Gastroesophageal sphincter (tissue), 4 donors: ENCODE measurements around the gene MIER1. TPM values are rescaled to one million over a fixed set of nuclear protein-coding genes. Genes with fewer than 3 reads are reported as not detected.

ENCODE experiments used
- ATAC-seq: fragments of 150-250 bp; one replicate; pipeline ENCODE4 v1.9.1; 2016; ENCODE audit warnings: mild to moderate bottlenecking, moderate library complexity
- H3K27ac ChIP-seq, 4 donors: fragments of 200-600 bp; sonication (generic) in 3 of 4; 1 replicate in 3 of 4; 2 replicates in 1 of 4; pipeline ENCODE4 v1.5.1; 2016 to 2019
- H3K27me3 ChIP-seq: fragments of 200-600 bp; sonication (generic); one replicate; pipeline ENCODE4 v1.5.1; 2019
- H3K36me3 ChIP-seq, 2 donors: fragments of 200-600 bp; sonication (generic); one replicate each; pipeline ENCODE4 v1.5.1; 2019; ENCODE audit warnings: control low read depth in 1 of 2
- H3K4me1 ChIP-seq, 3 donors: fragments of 200-600 bp; sonication (generic); 1 replicate in 2 of 3; 2 replicates in 1 of 3; pipeline ENCODE4 v1.5.1; 2016 to 2019; ENCODE audit warnings: control low read depth in 2 of 3
- H3K4me3 ChIP-seq, 2 donors: fragments of 200-600 bp; sonication (generic); one replicate each; pipeline ENCODE4 v1.5.1; 2019; ENCODE audit warnings: mild to moderate bottlenecking in 1 of 2, moderate library complexity in 1 of 2
- H3K9me3 ChIP-seq, 3 donors: fragments of 200-600 bp; sonication (generic); one replicate each; pipeline ENCODE4 v1.5.1; 2017 to 2019; ENCODE audit warnings: control low read depth in 2 of 3
- CTCF ChIP-seq, 4 experiments: fragments of 200-600 bp in 2 of 4; fragments of 450-650 bp in 2 of 4; sonication (generic) in 1 of 4; IDR thresholded peaks; one replicate each; pipeline ENCODE4 v1.5.1; 2017 to 2019; ENCODE audit warnings: antibody characterized with exemption in 4 of 4, mild to moderate bottlenecking in 2 of 4, moderate library complexity in 2 of 4
- EP300 ChIP-seq: sonication (generic); formaldehyde crosslinking; IDR thresholded peaks from one replicate; pipeline ENCODE4 v1.6.1; 2017; ENCODE audit warnings: antibody characterized with exemption, mild to moderate bottlenecking
- POLR2A ChIP-seq, 2 donors: fragments of 450-650 bp; IDR thresholded peaks; one replicate each; pipeline ENCODE4 v1.6.1; 2017; ENCODE audit warnings: antibody characterized with exemption in 2 of 2, mild to moderate bottlenecking in 2 of 2, moderate library complexity in 1 of 2
- POLR2AphosphoS5 ChIP-seq: sonication (generic); formaldehyde crosslinking; IDR thresholded peaks from one replicate; pipeline ENCODE4 v1.6.1; 2017; ENCODE audit warnings: antibody characterized with exemption
- WGBS, 2 donors: methylation state at CpG; one replicate each; pipeline ENCODE4 v1.1.5; 2018; ENCODE audit warnings: low coverage in 1 of 2; 5-methylcytosine and 5-hydroxymethylcytosine counted together
- total RNA-seq, 4 donors: library from RNA; depleted of rRNA; stranded (reverse); fragments of >200 nt; gene quantifications; one replicate each; pipeline ENCODE4 v1.1.0, GENCODE V29; 2016

Gene MIER1
- total RNA-seq, 4 donors from 2014 or later: 53.2 to 65.6 (median 57.6) TPM

GRCh38 chr1:66920543-66920942 lies 4.2 kb upstream of the MIER1 start:
- no peak overlapping the region for H3K4me3 ChIP-seq
- H3K9me3 ChIP-seq: no peaks in the 10 kb centered on the region
- H3K27me3 ChIP-seq: no peaks in the 10 kb centered on the region
- no peak for ATAC-seq
- no peak for TF ChIP-seq CTCF (IDR thresholded peaks at IDR 0.05)
- no peak for TF ChIP-seq EP300
- TF ChIP-seq POLR2A (IDR thresholded peaks at IDR 0.05): no peak
- no peak for TF ChIP-seq POLR2AphosphoS5
- H3K4me1 ChIP-seq: peaks cover 2 to 15% (median 7%) of the 10 kb centered on the region in 3 donors
- WGBS, 2 donors: 100% methylated on average over 1 of the region's 2 CpGs; no CpG with 5 or more reads in 1 of the 2 donors
- no peaks in the 10 kb centered on the region for H3K36me3 ChIP-seq
- no peak overlapping the region for H3K27ac ChIP-seq

- H3K9me3 ChIP-seq: no peaks in the 10 kb centered on the region
- TF ChIP-seq POLR2A (IDR thresholded peaks at IDR 0.05): no peak
- no peak for TF ChIP-seq POLR2AphosphoS5
- no peak for TF ChIP-seq CTCF (IDR thresholded peaks at IDR 0.05)
- no peak for TF ChIP-seq EP300
These were observed 744 bp downstream of the MIER1 start for GRCh38 chr1:66925558-66925910.

GRCh38 chr1:66925944-66926343 lies 1.2 kb downstream of the MIER1 start:
- WGBS, 2 donors: 12 to 25% methylated on average over 8 of the region's 9 CpGs
- H3K27me3 ChIP-seq: no peaks in the 10 kb centered on the region
- peak overlapping the region; percentile 57 to 84 for H3K4me3 ChIP-seq
- no peaks in the 10 kb centered on the region for H3K9me3 ChIP-seq
- H3K4me1 ChIP-seq: peaks cover 2 to 56% (median 11%) of the 10 kb centered on the region in 3 donors
- H3K27ac ChIP-seq: peak overlapping the region; percentile 76 to 97 (median 94)
- ATAC-seq: no peak
- H3K36me3 ChIP-seq: no peaks in the 10 kb centered on the region
- no peak for TF ChIP-seq EP300
- no peak for TF ChIP-seq POLR2A (IDR thresholded peaks at IDR 0.05)
- TF ChIP-seq POLR2AphosphoS5: no peak
- no peak for TF ChIP-seq CTCF (IDR thresholded peaks at IDR 0.05)

More at GRCh38 chr1:66925558-66925910, 744 bp downstream of the MIER1 start:
- ATAC-seq: no peak
- Histone ChIP-seq H3K4me3 (peak overlapping the region; percentile 57 to 84), H3K36me3 (no peaks in the 10 kb centered on the region), H3K27ac (peak overlapping the region; percentile 76 to 97 (median 94)), H3K4me1 (peaks cover 2 to 56% (median 11%) of the 10 kb centered on the region in 3 donors), H3K27me3 (no peaks in the 10 kb centered on the region)
- 8 to 9% methylated on average over 5 to 9 of the region's 11 CpGs for WGBS, 2 donors

GRCh38 chr1:66927528-66927927 lies 2.7 kb downstream of the MIER1 start:
- Histone ChIP-seq H3K4me1 (peaks cover 6 to 72% (median 11%) of the 10 kb centered on the region in 3 donors), H3K9me3 (no peaks in the 10 kb centered on the region), H3K27ac (peak overlapping the region in 1 of 4 donors; percentile 97), H3K27me3 (no peaks in the 10 kb centered on the region), H3K36me3 (no peaks in the 10 kb centered on the region), H3K4me3 (no peak overlapping the region)
- ATAC-seq: no peak
- TF ChIP-seq POLR2A (IDR thresholded peaks at IDR 0.05): no peak
- no peak for TF ChIP-seq EP300
- TF ChIP-seq POLR2AphosphoS5: no peak
- TF ChIP-seq CTCF (IDR thresholded peaks at IDR 0.05): no peak

- no peak for ATAC-seq
- Histone ChIP-seq H3K27ac (peak overlapping the region; percentile 72 to 98 (median 98)), H3K9me3 (no peaks in the 10 kb centered on the region), H3K4me1 (peaks cover 3 to 74% (median 14%) of the 10 kb centered on the region in 3 donors), H3K36me3 (no peaks in the 10 kb centered on the region), H3K27me3 (no peaks in the 10 kb centered on the region), H3K4me3 (peak overlapping the region; percentile 56 to 91)
- 31 to 45% methylated on average over 3 of the region's 3 CpGs for WGBS, 2 donors
- TF ChIP-seq POLR2AphosphoS5: no peak
- TF ChIP-seq CTCF (IDR thresholded peaks at IDR 0.05): no peak
- no peak for TF ChIP-seq EP300
- TF ChIP-seq POLR2A (IDR thresholded peaks at IDR 0.05): no peak
These were observed 4.4 kb downstream of the MIER1 start for GRCh38 chr1:66929146-66929688.
